Sigmoid colon (tissue), 4 donors: Measurements from ENCODE around the gene CD248.

ENCODE experiments used
- EP300 ChIP-seq, 4 donors: sonication (generic); formaldehyde crosslinking; IDR thresholded peaks; one replicate each; pipeline ENCODE4 v1.6.1; 2017; ENCODE audit warnings: antibody characterized with exemption in 4 of 4
- POLR2A ChIP-seq, 2 donors: fragments of 450-650 bp; IDR thresholded peaks; one replicate each; pipeline ENCODE4 v1.6.1; 2016; ENCODE audit warnings: antibody characterized with exemption in 2 of 2, mild to moderate bottlenecking in 2 of 2, moderate library complexity in 2 of 2
- POLR2AphosphoS5 ChIP-seq, 4 donors: sonication (generic); formaldehyde crosslinking; IDR thresholded peaks; one replicate each; pipeline ENCODE4 v1.6.1; 2017; ENCODE audit warnings: antibody characterized with exemption in 4 of 4
- TF ChIP-seq, protein P1 (sequence below), 4 experiments: fragments of 450-650 bp in 3 of 4; fragments of 200-600 bp in 1 of 4; IDR thresholded peaks; one replicate each; pipeline ENCODE4 v1.5.1; 2016 to 2019; ENCODE audit warnings: antibody characterized with exemption in 4 of 4, mild to moderate bottlenecking in 3 of 4, moderate library complexity in 2 of 4

DNA sequence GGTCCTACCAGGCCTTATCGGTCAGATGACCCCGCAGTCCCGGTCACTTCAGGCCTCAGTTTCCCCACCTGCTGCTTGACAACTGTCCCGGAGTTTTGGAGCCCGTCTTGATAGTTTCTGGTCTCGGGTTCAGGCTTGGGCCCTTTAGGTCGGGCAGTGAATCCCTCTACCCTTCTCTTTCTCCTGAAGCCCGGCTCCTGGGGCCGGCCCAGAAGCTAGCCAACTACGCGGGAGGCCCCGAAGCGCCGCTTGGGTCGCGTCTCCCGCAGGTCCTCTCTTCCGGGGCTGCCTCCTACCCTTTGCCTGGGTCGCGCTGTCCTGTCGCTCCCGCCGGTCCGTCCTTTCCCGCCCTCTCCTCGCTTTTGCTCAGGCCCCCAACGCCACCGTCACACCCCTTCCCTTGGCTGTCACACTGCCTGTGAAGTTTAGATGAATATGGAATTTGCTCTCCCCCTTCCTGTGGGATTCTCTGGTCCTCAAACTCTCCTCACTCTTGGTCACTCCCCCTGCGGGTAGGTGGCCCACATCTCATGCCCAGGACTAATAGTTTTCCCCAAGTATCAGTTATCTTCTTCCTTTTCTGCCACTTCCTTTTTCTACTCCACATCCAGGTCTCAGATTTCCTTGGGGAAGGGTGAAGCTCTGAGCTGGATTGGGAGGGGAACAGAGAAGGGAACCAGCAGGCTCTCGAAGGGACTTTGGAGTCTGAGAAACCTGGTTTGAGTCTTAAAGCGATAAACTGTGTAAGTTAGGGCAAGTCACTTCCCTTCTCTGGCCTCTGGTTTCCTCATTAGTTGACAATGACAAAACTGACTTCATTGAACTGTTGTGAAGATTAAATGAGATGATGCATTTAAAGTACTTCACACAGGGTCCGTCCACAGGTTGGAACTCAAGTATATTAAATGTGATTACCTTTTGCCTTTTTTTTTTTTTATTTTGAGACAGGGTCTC lies 47.6 kb downstream of the CD248 start:
- no peak for TF ChIP-seq POLR2AphosphoS5 (IDR thresholded peaks at IDR 0.05)
- TF ChIP-seq, protein P1, sequence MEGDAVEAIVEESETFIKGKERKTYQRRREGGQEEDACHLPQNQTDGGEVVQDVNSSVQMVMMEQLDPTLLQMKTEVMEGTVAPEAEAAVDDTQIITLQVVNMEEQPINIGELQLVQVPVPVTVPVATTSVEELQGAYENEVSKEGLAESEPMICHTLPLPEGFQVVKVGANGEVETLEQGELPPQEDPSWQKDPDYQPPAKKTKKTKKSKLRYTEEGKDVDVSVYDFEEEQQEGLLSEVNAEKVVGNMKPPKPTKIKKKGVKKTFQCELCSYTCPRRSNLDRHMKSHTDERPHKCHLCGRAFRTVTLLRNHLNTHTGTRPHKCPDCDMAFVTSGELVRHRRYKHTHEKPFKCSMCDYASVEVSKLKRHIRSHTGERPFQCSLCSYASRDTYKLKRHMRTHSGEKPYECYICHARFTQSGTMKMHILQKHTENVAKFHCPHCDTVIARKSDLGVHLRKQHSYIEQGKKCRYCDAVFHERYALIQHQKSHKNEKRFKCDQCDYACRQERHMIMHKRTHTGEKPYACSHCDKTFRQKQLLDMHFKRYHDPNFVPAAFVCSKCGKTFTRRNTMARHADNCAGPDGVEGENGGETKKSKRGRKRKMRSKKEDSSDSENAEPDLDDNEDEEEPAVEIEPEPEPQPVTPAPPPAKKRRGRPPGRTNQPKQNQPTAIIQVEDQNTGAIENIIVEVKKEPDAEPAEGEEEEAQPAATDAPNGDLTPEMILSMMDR (IDR thresholded peaks at IDR 0.05), result no peak
- TF ChIP-seq EP300 (IDR thresholded peaks at IDR 0.05), result no peak
- no peak for TF ChIP-seq POLR2A (IDR thresholded peaks at IDR 0.05)
